HG02870 (cell line): ENCODE results near the gene KCNQ5.

ENCODE experiments used
- ATAC-seq: cut with Tn5 transposase; IDR thresholded peaks from one replicate; pipeline ENCODE4 v1.9.1; 2021; ENCODE audit warnings: mild to moderate bottlenecking, moderate library complexity; ENCODE audit not compliant: unreplicated experiment

The KCNQ5 gene

GRCh38 chr6:72788188-72788587, 166.3 kb downstream of the KCNQ5 start:
- ATAC-seq = no peak

DNA sequence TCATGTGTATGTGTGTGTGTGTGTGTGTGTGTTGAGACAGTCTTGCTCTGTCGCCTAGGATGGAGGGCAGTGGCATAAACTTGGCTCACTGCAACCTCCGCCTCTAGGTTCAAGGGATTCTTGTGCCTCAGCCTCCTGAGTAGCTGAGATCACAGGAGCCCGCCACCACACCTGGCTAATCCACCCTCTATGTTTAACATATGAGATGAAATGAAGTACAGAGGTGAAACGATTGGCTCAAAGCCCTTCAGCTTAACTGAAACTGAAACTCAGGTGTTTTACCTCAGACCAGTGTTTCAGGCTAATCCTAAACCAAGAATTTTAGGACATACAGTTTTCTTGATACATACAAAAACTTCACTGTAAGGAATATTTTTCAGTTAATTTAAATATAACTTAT, 167.3 kb downstream of the KCNQ5 start:
- no peak for ATAC-seq

GRCh38 chr6:72792692-72793091, 170.8 kb downstream of the KCNQ5 start:
- ATAC-seq = no peak

DNA sequence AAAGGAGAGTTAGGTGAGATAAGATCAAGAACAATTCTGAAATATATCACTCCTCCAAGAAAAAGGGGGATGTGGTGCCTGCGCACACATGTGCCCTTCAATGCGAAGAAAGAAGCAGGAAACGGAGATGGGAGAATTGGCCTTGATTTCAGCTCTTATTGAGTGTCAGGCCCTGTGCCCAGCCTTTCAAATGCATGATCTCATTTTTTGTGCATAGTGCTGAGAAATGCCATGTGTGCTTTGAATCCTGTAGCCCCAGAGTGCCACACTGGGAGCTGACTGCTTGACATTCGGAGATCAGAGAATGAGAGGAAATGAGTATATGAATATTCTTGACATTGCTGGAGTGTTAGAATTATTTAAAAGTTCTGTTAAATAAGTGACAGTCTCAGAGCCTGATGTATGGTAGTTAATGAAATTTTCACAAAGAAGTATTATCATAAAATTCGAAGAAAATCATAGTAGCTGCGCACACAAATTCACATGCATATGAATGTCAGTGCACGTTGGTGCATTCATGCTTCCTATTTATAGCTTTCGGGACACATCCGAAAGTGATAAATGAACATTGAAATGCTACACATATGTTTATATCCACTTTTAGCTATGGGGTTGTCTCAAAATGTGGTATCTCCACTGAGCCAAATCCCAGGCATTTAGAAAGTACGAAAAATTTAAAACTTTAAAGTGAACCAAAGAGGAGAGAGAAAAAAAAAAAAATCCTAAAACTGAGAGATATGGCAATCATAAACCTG, 172.0 kb downstream of the KCNQ5 start:
- ATAC-seq = no peak

DNA sequence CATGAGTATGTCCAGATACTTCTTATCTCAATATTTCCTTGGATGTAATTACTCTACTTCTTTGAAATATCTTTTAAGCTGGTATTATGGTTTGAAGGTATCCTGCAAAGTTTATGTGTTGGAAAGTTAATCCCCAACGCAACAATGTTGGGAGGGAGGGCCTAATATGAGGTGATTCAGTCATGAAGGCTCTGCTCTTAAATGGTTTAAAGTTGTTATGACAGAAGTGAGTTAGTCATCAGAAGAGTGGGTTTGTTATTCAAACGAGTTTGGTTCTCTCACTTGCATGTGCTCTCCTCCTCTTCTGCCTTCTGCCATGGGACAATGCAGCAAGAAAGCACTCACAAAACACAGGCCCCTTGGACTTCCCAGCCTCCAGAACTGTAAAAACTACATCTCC, 176.3 kb downstream of the KCNQ5 start:
- no peak for ATAC-seq

GRCh38 chr6:72809746-72810379, 188.0 kb downstream of the KCNQ5 start:
- no peak for ATAC-seq

DNA sequence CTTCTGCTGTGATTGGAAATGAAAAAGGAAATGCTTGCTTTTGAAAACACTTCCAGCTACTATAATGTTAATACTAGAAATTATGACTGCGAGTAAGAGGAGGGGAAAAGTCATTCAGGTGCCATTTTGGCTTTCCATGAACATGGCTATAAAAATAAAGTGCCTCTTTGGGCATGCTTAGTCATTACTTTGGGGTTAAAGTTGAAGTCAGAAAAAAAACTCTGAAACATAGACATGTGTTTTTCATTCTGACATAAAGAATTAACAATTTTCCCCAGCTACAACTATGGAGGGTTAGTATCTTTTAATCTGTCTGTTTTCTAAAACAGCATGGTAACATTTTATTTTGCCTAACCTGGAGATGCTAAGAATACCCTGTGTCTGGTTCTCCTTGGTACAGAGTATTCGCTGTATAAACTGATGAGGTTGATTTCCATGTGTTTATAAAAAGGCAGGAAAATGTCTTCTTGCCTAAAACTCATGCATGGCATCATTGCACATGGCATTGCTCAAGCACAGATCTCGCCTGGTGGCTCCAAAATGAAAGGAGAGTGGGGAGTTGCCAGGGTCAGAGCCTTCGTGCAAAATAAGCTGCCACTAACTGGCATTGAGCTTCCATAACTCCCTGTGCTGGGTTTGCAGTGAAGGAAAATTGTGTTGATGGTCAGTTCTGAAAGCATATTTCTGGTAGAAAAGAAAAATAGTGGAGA, 188.9 kb downstream of the KCNQ5 start:
- no peak for ATAC-seq

DNA sequence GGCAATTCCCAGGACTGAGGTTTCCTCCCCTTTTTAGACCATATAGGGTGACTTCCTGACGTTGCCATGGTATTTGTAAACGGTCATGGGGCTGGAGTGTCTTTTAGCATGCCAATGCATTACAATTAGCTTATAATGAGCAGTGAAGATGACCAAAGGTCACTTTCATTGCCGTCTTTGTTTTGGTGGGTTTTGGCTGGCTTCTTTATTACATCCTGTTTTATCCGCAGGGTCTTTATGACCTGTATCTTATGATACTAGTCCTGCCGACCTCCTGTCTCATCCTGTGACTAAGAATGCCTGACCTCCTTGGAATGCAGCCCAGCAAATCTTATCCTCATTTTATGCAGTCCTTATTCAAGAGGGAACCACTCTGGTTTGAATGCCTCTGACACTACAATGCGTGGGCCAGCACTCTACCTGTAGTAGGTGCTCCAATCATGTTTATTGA, 190.1 kb downstream of the KCNQ5 start:
- no peak for ATAC-seq

DNA sequence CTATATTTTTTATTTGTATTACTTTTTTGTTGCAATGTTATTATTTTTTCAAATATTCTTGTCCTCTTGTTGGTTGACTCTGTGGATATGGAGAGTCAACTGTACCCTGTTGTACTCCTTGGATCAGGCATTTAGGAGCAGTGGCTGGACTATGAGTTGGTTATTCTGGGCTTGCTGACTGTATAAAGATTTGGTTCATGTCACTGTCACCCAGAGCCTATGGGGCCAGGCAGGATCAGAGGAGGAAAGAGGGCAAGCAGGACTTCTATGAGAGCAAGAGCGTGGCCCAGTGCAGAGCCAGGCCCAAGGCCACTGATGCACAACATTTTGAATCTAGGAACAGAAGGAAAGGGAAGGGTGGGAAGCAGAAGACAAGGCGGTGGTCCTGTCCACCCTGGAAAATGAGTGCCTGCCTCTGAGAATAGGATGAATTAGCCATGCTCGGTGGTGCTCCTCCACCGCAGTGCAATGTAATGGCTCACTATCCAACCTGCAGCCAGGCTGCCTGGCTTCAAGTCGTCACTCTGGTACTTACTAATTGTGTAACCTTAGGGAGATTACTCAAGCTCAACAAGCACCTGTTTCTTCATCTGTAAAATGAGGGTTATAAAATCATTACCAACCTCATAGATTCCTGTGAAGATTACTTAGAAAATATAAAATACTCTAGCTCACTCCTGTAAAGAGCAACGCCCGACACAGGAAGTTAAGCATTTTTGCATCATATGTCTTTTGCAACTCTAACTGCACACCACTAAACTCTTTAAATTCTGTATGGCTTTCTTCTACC, 192.1 kb downstream of the KCNQ5 start:
- no peak for ATAC-seq

- no peak for ATAC-seq
Measured at GRCh38 chr6:72816022-72816421, 194.2 kb downstream of the KCNQ5 start.

GRCh38 chr6:72817208-72817607, 195.3 kb downstream of the KCNQ5 start:
- no peak for ATAC-seq

DNA sequence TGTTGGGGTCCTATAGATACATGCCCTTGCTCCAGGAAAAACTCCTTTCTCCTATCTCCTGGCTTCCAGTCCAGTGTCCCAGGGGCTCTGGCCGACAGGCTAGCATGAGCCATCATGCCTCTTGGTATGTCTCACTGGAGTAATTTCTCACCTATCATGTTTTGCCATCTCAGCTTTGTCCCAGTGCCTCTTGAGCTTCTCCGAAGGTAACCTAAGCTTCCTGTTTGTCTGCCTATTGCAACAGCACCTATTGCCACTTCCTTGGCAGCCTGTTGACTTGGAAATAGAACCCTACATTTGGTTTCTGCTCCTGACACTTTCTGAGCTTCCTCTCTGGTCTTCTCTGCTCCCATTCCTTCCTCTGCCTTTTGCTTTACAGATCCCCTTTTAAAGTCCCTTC, 197.7 kb downstream of the KCNQ5 start:
- no peak for ATAC-seq

DNA sequence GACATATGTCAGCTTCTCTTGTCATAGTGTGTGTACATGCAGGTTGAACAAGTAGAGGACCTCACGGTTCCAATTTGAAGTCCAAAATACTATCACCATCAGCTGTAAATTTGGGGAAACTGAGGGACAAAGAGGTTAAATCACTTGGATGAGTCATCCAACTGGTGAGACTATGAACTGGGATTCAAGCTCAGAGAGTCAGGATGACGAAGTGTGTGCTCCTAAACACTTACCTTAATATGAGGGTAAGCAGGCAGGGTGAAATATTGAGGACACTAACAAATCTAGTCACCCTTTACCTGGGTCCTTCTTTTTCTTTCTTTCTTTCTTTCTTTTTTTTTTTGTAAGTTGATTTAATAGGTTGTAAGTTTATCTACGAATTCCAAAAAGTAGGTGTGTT, 198.3 kb downstream of the KCNQ5 start:
- ATAC-seq = no peak

DNA sequence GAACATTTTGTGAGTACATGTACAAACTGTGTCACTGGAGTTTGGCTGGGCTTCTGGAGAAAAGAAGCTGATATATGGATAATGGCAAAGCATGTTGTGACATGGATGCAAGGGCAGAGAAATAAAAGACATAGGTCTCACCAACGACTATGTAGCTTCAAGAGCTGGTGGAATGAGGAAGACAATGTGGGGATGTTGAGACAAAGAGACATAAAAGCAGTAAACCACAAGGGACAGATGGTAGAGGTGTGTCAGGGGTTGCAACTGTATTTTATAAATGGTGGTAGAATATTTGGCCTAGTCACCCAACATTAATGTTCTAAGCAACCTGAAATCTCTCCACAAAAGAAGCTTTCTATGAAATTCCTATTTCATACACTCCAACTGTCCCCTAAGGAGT, 199.0 kb downstream of the KCNQ5 start:
- no peak for ATAC-seq

DNA sequence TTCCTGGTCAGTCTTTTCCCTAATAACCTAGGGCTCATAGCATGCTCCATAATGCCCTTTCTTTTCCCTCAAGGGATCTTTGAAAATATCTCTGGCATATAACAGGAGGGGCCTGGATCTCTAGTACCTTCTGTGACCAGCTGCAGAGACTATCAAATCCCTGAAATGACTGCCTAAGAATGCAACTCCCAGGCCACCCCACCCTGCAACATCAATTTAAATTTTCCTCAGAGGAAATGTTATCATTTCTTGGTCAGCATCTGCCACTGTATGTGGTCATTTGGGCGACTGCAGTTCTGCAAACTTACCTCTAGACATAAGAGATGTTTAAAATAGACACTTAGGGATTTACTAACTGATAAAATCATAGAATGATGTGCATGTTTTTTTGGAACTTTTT, 200.2 kb downstream of the KCNQ5 start:
- ATAC-seq = no peak

DNA sequence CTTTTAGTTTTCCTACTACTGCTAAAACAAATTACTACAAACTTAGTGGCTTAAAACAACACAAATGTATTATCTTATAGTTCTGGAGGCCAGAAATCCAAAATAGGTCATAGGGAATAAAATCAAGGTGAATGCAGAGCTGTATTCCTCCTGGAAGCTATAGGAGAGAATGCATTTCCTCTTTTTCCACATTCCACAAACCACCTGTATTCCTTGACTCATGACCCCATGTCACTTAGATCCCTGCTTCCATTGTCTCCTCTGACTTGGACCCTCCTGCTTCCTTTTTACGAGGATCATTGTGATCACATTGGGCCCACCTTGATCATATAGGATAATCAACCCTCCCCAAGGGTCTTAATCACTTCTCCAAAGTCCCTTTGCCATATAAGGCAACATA, 200.8 kb downstream of the KCNQ5 start:
- no peak for ATAC-seq

DNA sequence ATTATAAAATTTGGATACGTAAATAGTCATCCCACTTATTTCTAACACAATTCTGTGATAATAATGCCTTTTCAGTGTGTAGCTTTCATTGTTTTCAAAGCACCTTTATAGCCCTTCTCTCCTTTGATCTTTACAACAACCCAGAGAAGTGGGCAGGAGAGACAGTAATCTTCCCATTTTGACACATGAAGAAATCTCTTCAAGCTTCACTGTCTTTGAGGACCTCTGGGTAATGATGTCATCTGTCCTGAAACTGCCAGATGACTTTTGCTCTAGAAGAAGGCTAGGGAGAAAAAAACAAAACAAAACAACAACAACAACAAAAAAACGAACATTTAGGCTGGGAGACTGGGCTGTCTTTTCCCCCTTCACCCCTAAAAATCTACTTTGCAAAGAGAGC, 203.0 kb downstream of the KCNQ5 start:
- peak; percentile 73 for ATAC-seq

DNA sequence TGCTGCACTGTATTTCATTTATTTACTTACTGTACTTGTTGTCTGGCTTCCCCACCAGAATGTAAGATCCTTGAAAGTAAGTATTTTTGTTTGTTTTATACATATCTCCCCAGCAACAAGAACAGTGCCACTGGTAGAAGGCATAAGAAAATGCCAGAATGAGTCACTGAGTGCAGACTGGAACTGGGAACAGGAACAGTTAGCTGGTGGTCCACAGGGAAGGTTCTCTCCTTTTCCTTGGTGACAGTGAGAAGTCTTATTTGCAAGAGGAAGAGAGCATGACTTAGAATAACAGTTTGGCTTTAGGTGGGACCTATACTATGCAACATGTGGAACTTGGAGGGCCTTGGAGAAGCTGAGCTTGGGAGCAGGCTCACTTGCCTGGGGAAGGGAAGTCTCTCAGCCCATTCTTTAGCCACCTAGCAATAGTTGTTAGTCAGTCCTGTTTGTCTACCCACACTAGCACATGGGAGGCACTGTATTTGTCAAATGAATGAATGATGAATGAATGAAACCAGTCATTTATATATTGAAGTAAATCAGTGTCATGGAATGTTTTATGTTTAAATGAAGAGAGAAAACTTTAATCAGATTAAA, 203.5 kb downstream of the KCNQ5 start:
- peak; percentile 34 for ATAC-seq

DNA sequence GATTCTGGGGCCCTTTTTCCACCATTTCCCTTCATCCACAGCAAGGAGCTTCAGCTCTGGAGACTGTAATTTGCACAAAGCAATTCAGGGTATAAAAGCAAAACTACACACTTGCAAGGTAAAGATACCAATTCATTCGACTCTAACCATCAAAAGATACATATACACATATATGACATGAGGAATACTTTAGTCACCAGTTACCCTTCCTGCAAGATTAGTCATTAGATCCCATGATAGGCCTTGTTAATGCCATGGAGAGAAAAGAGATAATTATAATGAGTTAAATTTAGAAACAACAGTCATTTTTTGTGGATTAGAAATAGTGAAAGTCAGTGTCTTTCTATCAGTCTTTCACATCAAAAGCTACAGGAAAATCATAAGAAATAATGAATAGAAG, 204.2 kb downstream of the KCNQ5 start:
- ATAC-seq = no peak

DNA sequence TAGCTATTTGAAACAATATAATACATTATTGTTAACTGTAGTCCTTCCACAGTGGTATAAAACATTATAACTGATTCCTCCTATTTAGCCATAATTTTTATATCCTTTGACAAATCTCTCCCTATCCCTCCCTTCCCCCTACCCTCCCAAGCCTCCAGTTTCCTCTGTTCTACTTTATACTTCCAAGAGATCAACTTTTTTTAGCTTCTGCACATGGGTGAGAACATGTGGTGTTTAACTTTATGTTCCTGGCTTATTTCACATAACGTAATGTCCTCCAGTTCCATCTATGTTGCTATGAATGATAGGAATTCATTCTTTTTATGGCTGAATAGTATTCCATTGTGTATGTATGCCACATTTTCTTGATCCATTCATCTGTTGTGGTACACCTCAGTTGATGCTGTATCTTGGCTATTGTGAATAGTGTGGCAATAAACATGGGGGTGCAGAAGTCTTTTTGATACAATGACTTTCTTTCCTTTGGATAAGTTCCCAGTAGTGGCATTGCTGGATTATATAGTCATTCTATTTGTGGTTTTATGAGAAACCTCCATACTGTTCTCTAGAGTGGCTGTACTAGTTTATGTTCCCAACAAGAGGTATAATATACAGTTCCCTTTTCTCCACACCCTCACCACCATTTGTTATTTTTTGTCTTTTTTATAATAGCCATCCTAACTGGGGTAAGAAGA, 205.0 kb downstream of the KCNQ5 start:
- ATAC-seq = no peak
